HEK293T (cell line): ENCODE data around the gene ATXN2.

Experiments
- ARNT ChIP-seq: fragments of 450-650 bp; IDR thresholded peaks from 2 replicates; pipeline ENCODE4 v1.6.1; 2017; ENCODE audit warnings: mild to moderate bottlenecking
- ELF4 ChIP-seq: fragments of 450-650 bp; IDR thresholded peaks from 2 replicates; pipeline ENCODE4 v1.6.1; 2017; ENCODE audit warnings: antibody characterized with exemption
- HDGF ChIP-seq: fragments of 450-650 bp; IDR thresholded peaks from 2 replicates; pipeline ENCODE4 v1.6.1; 2017; ENCODE audit warnings: antibody characterized with exemption, borderline replicate concordance
- LEF1 ChIP-seq: fragments of 450-650 bp; IDR thresholded peaks from 2 replicates; pipeline ENCODE4 v1.6.1; 2017; ENCODE audit warnings: mild to moderate bottlenecking, borderline replicate concordance
- SP1 ChIP-seq: fragments of 450-650 bp; IDR thresholded peaks from 2 replicates; pipeline ENCODE4 v1.6.1; 2017

GRCh38 chr12:111438481-111438880, 160.6 kb downstream of the ATXN2 start:
- TF ChIP-seq HDGF (no peak), ELF4 (no peak), SP1 (no peak), ARNT (no peak), LEF1 (no peak)
